Erythroblast (primary cell): ENCODE data around the gene ATXN7L1.

ENCODE experiments used
- DNase-seq, 2 experiments: peaks; one replicate each; lab custom pipeline; 2025; lab: John Stamatoyannopoulos, UW
- GATA1 ChIP-seq: IDR thresholded peaks from 2 replicates; pipeline ENCODE4 v1.6.1; 2011; ENCODE audit warnings: low read depth, mild to moderate bottlenecking, control low read depth, low read length, moderate library complexity
- POLR2A ChIP-seq: IDR thresholded peaks from 2 replicates; pipeline ENCODE4 v1.6.1; 2011; ENCODE audit warnings: mild to moderate bottlenecking, low read length

Gene ATXN7L1

GRCh38 chr7:105880571-105881330 lies 4.4 kb upstream of the ATXN7L1 start:
- DNase-seq, result no peak
- no peak for TF ChIP-seq POLR2A
- no peak for TF ChIP-seq GATA1

- TF ChIP-seq POLR2A (no peak), GATA1 (no peak)
- no peak for DNase-seq
These were observed 3.4 kb upstream of the ATXN7L1 start for GRCh38 chr7:105879782-105880181.

DNA sequence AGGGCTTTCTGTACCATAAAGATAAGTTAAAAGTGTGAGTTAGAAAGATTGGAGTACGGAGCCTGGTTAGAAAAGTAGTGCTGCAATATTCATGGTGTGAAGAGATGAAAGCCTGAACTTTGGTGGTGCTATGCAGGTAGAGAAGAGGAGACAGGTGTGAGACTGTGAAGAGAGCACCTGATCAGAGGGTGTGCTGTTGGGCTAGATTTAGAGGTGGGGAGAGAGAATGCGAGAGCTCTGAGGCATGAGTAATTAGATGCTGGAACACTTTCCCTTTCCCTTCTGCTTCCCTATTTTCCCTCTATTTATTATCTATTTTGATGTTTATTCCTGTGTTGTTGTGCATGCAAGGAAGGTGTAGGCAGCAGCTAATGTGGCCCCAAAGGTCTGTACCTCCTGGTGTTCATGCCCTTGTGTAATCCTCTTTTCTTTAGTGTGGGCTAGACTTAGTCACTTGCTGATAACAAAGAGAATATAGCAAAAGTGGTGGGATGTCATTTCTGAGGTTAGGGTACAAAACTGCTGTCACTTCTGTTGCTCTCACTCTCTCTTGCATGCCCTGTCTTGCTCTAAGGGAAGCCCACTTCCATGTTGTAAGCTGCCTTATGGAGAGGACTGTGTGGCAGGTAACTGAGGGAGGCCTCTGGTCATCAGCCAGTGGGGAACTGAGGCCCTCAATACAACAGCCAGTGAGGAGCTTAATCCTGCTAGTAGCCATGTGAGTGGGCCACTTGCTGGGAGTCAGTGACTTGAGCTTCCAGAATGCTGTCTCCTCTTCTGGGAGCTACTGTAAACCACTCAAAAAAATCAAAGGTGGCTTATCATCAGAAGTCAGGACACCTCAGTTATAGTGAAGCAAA lies 2.6 kb upstream of the ATXN7L1 start:
- TF ChIP-seq GATA1, result no peak
- no peak for TF ChIP-seq POLR2A
- DNase-seq, result no peak

GRCh38 chr7:105877736-105878135 lies 1.3 kb upstream of the ATXN7L1 start:
- TF ChIP-seq POLR2A (no peak), GATA1 (no peak)
- no peak for DNase-seq

- TF ChIP-seq GATA1, result no peak
- no peak for TF ChIP-seq POLR2A
- no peak for DNase-seq
These were observed 684 bp upstream of the ATXN7L1 start for GRCh38 chr7:105876964-105877601.

- no peak for DNase-seq
- no peak for TF ChIP-seq GATA1
- no peak for TF ChIP-seq POLR2A
These were observed 894 bp downstream of the ATXN7L1 start for GRCh38 chr7:105875505-105875904.

GRCh38 chr7:105874055-105874454 lies 2.3 kb downstream of the ATXN7L1 start:
- no peak for DNase-seq
- no peak for TF ChIP-seq GATA1
- TF ChIP-seq POLR2A, result no peak

GRCh38 chr7:105872491-105872890 lies 3.9 kb downstream of the ATXN7L1 start:
- no peak for TF ChIP-seq GATA1
- TF ChIP-seq POLR2A, result no peak
- no peak for DNase-seq

DNA sequence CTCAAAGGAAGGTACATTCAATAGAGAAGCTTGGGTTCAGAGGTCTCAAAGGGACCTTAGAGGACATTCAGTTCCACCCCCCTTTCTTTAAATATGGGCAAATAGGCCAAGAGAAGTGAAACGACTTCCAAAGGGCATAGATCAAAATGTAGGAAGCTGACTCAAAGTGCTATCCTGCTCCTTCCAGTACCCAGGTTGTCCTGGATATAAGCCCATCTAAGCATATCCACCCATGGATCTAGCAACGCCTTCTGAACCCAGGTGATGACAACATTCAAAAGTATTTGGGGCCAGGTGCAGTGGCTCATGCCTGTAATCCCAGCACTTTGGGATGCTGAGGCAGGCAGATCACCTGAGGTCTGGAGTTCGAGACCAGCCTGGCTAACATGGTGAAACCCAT lies 5.3 kb downstream of the ATXN7L1 start:
- TF ChIP-seq POLR2A (no peak), GATA1 (no peak)
- no peak for DNase-seq

DNA sequence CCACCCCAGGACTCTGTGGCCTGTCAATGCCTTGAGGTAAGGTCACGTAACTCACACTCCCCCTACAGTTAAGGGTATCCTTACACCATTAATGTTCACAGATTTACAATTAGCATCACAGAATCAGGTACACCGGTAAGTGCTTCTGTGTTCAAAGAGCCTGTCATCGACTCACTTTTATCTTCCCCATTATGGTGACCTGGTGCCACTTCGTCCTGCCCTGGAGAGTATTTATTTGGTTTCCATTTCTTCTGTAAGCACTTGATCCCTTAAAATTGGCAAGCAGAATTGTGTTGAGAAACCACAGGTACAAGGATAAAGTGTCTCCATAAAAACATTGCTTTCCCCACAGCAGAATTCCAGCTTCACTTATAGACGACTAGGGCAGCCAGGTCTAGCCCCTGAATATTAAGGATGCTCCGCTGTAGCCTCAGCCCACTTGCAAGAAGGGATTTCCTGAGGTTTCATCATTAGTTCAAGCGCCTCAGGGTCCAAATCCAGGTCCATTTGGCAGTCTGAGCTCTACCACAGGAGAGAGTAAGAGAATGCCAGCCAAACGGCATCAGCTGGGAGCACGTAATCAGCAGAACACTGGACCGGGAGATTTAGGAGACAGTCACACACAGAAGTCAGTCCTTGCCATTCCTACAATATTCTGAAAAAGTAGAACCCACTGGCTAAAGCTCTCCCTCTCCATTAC lies 10.1 kb downstream of the ATXN7L1 start:
- DNase-seq, result no peak
- TF ChIP-seq POLR2A (no peak), GATA1 (no peak)

DNA sequence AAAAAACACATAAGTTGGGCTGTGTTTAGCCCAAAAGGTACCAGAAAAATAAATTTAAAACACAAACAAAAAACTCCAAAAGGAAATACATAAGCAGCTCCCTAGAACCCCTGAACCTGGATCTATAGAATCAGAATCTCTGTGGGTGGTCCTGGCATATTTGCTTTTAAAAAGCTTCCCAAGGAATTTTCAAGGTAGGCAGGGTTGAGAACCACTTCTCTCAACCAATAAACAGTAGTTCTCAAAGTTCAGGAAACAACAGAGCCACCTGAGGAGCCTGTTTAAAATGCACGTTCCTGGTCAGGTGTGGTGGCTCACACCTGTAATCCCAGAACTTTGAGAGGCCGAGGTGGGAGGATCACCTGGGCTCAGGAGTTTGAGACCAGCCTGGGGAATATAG lies 12.5 kb downstream of the ATXN7L1 start:
- TF ChIP-seq GATA1 (no peak), POLR2A (no peak)
- DNase-seq, result no peak

DNA sequence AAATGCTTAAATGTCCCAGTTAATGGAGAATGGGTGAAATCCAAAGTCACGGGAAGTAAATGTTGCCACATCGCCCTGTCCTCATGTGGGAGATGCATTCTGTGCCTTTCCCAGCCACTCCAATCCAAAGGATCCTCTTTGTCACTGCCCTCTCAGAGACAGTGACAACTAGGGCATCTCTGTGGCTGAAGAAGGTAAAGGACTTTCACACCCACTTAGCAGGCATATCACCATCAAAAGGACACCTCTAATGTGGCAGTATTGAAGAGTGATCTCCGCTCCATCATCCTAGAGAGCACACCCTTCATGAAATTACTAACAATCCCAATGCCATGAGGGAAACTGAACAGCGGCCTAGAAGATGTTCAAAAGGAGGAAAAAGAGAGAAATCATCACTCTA lies 13.6 kb downstream of the ATXN7L1 start:
- TF ChIP-seq GATA1 (no peak), POLR2A (no peak)
- DNase-seq, result no peak

- no peak for DNase-seq
- TF ChIP-seq GATA1, result no peak
- TF ChIP-seq POLR2A, result no peak
These were observed 14.1 kb downstream of the ATXN7L1 start for GRCh38 chr7:105862276-105862675.

- TF ChIP-seq GATA1 (no peak), POLR2A (no peak)
- DNase-seq, result no peak
These were observed 15.2 kb downstream of the ATXN7L1 start for GRCh38 chr7:105861224-105861623.

- no peak for TF ChIP-seq POLR2A
- TF ChIP-seq GATA1, result no peak
- no peak for DNase-seq
These were observed 15.6 kb downstream of the ATXN7L1 start for GRCh38 chr7:105860793-105861192.
